Right lobe of liver (tissue), 4 donors: Measurements from ENCODE around the gene MPDU1.

Experiments used
- CTCF ChIP-seq, 4 donors: fragments of 200-600 bp in 3 of 4; fragments of 450-650 bp in 1 of 4; IDR thresholded peaks; one replicate each; pipeline versions ENCODE4 v1.5.1 to v1.8.0; 2016 to 2022; ENCODE audit warnings: antibody characterized with exemption in 4 of 4, mild to moderate bottlenecking in 2 of 4
- POLR2A ChIP-seq: fragments of 450-650 bp; IDR thresholded peaks from one replicate; pipeline ENCODE4 v1.6.1; 2017; ENCODE audit warnings: antibody characterized with exemption, mild to moderate bottlenecking
- donor health status: DM: no; HTN: no; CAD: no.
- donor health status: DM: no; HTN: no; CAD: no.
- donor health status: DM: no; HTN: yes; CAD: no.

DNA sequence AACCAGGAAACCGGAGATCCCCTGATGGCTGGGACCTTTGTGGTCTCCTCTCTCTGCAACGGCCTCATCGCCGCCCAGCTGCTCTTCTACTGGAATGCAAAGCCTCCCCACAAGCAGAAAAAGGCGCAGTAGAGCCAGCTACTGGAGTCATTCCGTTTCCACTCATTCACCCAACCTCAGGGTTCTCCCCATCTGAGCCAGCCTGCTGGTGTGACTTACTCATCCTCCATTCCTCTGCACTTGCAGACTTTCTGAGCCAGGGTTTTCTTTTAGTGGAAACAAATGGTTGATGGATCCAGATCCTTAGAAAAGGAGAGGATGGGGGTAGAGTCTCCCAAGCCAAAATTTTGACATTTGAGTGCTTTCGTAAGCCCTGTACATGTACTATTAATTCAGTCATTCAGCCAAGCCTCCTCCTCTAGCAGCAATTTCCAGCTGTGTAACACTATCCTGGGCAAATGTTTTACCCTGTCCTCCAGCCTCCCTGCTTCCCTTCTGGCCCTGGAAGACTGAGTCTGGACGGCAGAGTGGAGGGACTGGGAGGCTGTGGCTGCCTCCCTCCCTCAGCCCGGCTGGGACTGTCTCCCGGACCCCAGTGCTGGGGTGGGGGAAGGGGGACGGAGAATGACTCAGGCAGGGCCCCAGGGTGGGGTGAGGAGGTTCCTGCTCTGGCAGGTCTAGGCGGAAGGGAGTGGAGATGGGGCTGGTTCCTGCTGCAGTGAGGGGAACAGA, 3.9 kb downstream of the MPDU1 start:
- TF ChIP-seq CTCF (IDR thresholded peaks at IDR 0.05) = no peak
- no peak for TF ChIP-seq POLR2A
